ENCODE data around the gene TSTD2. TPM values are rescaled to one million over a fixed set of nuclear protein-coding genes. Genes with fewer than 3 reads are reported as not detected.

The TSTD2 gene
- total and polyA plus RNA-seq, 12 donors, result 13.2 to 27.3 (median 19.2) TPM

- 65 to 75% (median 71%) methylated on average over 5 of the region's 5 CpGs for WGBS, 4 donors
Observed at GRCh38 chr9:97666907-97667686, 33.9 kb upstream of the TSTD2 start.

GRCh38 chr9:97665742-97666141, 32.6 kb upstream of the TSTD2 start:
- intact Hi-C loops (cut with DNase I), result no loop called here
- no peaks in the 10 kb centered on the region for H3K9me3 ChIP-seq (replicated peaks in 1 of 3)
- peaks cover 0 to 16% of the 10 kb centered on the region in 2 donors for H3K4me1 ChIP-seq (replicated peaks in 1 of 2)
- no peaks in the 10 kb centered on the region for H3K27me3 ChIP-seq
- TF ChIP-seq, protein P1, sequence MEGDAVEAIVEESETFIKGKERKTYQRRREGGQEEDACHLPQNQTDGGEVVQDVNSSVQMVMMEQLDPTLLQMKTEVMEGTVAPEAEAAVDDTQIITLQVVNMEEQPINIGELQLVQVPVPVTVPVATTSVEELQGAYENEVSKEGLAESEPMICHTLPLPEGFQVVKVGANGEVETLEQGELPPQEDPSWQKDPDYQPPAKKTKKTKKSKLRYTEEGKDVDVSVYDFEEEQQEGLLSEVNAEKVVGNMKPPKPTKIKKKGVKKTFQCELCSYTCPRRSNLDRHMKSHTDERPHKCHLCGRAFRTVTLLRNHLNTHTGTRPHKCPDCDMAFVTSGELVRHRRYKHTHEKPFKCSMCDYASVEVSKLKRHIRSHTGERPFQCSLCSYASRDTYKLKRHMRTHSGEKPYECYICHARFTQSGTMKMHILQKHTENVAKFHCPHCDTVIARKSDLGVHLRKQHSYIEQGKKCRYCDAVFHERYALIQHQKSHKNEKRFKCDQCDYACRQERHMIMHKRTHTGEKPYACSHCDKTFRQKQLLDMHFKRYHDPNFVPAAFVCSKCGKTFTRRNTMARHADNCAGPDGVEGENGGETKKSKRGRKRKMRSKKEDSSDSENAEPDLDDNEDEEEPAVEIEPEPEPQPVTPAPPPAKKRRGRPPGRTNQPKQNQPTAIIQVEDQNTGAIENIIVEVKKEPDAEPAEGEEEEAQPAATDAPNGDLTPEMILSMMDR (IDR thresholded peaks at IDR 0.05), result no peak
- no peak for DNase-seq
- H3K36me3 ChIP-seq (replicated peaks in 1 of 2), result peaks cover 0 to 89% of the 10 kb centered on the region in 2 donors
- 87 to 91% (median 90%) methylated on average over 3 of the region's 3 CpGs for WGBS, 4 donors
- no peak overlapping the region for H3K4me3 ChIP-seq
- peak overlapping the region in 1 of 5 donors; percentile 31 for H3K27ac ChIP-seq

More at GRCh38 chr9:97666907-97667686, 33.9 kb upstream of the TSTD2 start:
- intact Hi-C loops (cut with DNase I), result no loop called here
- H3K27me3 ChIP-seq, result no peaks in the 10 kb centered on the region
- H3K4me1 ChIP-seq (replicated peaks in 1 of 2), result peaks cover 0 to 16% of the 10 kb centered on the region in 2 donors
- TF ChIP-seq, protein P1 (IDR thresholded peaks at IDR 0.05), result no peak
- no peak for TF ChIP-seq POLR2A (IDR thresholded peaks at IDR 0.05)
- H3K36me3 ChIP-seq (replicated peaks in 1 of 2), result peaks cover 0 to 98% of the 10 kb centered on the region in 2 donors
- DNase-seq, result no peak
- no peaks in the 10 kb centered on the region for H3K9me3 ChIP-seq (replicated peaks in 1 of 3)
- H3K27ac ChIP-seq, result peak overlapping the region in 1 of 5 donors; percentile 31
- H3K4me3 ChIP-seq, result no peak overlapping the region

DNA sequence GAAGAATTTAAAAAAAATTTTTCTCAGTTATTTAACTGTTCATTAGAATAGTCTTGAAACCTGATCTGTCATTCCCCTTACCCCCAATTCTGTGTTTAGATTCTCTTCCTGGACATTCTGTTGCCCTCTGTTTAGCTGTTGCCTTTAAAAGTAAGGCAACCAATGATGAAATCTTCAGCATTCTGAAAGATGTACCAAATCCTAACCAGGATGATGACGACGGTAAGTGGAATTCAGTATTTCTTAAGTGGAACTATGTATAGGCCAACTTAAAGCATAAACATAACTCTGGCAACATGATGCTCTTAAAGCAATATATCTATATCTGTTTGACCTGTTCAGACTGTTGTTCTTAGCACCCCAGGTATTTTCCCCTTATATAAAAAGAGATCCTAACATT, 27.7 kb upstream of the TSTD2 start:
- peaks cover 0 to 72% of the 10 kb centered on the region in 2 donors for H3K36me3 ChIP-seq (replicated peaks in 1 of 2)
- 88 to 100% (median 95%) methylated on average over 2 of the region's 2 CpGs for WGBS, 4 donors
- no peaks in the 10 kb centered on the region for H3K27me3 ChIP-seq
- DNase-seq, result no peak
- TF ChIP-seq, protein P1 (IDR thresholded peaks at IDR 0.05), result no peak
- no peak for TF ChIP-seq POLR2A (IDR thresholded peaks at IDR 0.05)
- H3K9me3 ChIP-seq (replicated peaks in 1 of 3), result no peaks in the 10 kb centered on the region
- H3K27ac ChIP-seq, result peak overlapping the region in 1 of 5 donors; percentile 5
- peaks cover 0 to 2% of the 10 kb centered on the region in 2 donors for H3K4me1 ChIP-seq (replicated peaks in 1 of 2)
- intact Hi-C loops (cut with DNase I), result no loop called here
- H3K4me3 ChIP-seq, result no peak overlapping the region

DNA sequence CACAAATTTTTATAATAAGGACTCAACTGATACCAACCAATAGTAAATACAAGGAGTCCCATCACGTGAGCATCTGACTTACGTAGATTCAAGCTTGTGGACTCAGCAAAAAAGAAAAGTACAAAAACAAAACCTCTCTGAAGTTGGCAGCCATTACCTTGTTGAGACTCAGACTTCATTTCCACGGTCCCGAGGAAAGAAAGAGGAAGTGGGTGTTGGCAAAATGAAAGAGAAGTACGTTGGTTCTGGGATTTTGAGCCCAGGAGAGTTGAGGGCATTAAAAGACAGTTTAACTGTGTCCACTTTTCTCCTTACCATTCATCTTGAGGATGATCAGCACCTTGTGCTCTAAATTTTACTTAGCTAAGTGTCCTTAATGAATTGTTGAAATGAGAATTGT, 27.2 kb upstream of the TSTD2 start:
- 74 to 83% (median 75%) methylated on average over 5 of the region's 5 CpGs for WGBS, 4 donors
- intact Hi-C loops (cut with DNase I), result no loop called here
- no peaks in the 10 kb centered on the region for H3K27me3 ChIP-seq
- H3K4me1 ChIP-seq (replicated peaks in 1 of 2), result no peaks in the 10 kb centered on the region
- peaks cover 0 to 72% of the 10 kb centered on the region in 2 donors for H3K36me3 ChIP-seq (replicated peaks in 1 of 2)
- no peak for TF ChIP-seq POLR2A (IDR thresholded peaks at IDR 0.05)
- TF ChIP-seq, protein P1 (IDR thresholded peaks at IDR 0.05), result no peak
- no peak for DNase-seq
- H3K4me3 ChIP-seq, result no peak overlapping the region
- no peaks in the 10 kb centered on the region for H3K9me3 ChIP-seq (replicated peaks in 1 of 3)
- peak overlapping the region in 1 of 5 donors; percentile 5 for H3K27ac ChIP-seq

Data from adrenal gland (tissue), 12 donors.